NCI-H1694 treated with DMSO at 0.1 percent for 48 hours (cell line): ENCODE measurements around the gene SPOCK1.

Experiments used
- DNase-seq: peaks from one replicate; lab custom pipeline; 2025; lab: John Stamatoyannopoulos, UW

The SPOCK1 gene

DNA sequence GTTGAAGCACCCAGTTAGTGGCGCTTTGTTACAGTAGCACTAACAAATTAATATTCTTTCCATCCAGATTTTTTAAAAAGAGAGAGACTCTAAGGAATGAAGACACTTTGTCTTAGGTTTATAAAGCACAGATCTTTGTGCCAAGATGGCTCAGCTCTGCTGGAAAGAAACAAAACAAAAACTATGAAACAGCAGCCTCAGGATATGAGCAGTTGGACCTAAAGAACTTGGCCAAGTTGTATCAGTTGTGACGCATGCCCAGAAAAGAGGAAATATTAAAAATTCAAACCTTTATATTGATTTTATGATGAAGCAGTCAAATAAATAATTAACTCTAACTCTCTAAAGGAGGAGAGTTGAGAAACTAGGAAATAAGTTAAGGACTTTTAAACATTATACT lies 427.2 kb downstream of the SPOCK1 start:
- DNase-seq, result no peak

- no peak for DNase-seq
Measured at GRCh38 chr5:137071526-137071925, 427.6 kb downstream of the SPOCK1 start.

DNA sequence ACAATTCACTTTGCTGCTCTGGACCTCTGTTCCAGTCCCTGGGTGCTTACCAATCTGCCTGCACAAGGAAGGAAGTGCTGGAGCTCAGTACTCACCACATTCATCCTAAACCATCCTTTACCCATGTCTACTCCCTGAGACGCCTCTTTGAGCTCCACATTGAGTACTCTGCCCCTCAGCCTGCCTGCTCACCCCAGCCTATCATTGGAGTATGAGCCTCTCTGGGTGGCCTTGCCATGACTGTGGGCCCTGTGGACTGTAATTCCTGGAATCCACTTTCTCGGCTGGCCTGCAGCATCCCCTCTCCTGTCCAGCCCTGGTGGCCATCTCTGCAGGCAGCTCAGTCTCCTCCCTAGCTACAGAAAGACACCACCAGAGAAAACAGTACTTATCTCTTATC lies 428.6 kb downstream of the SPOCK1 start:
- DNase-seq, result no peak

GRCh38 chr5:137069358-137069757 lies 429.8 kb downstream of the SPOCK1 start:
- no peak for DNase-seq

GRCh38 chr5:137061382-137061781 lies 437.7 kb downstream of the SPOCK1 start:
- no peak for DNase-seq

DNA sequence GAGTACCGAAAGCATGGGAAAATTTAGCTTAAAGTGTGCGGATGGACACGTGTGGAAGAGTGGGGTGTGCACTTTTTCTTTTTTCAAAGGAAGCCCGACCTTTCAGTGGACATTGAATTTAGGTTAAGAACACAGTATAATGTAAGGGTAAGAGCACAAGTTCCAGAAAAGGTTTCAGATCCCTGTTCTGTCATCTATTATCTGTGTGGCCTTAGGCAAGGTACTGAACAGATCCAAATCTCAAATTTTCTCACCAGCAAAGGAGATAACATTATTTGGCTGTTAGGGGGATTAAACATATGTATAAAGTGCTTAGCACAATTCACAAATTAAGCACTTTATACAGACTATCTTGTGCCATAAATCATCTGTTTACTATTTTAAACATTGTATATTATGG lies 441.0 kb downstream of the SPOCK1 start:
- DNase-seq, result no peak

- DNase-seq, result no peak
Measured at GRCh38 chr5:137056676-137057075, 442.4 kb downstream of the SPOCK1 start.

- no peak for DNase-seq
Measured at GRCh38 chr5:137055271-137055872, 443.8 kb downstream of the SPOCK1 start.

DNA sequence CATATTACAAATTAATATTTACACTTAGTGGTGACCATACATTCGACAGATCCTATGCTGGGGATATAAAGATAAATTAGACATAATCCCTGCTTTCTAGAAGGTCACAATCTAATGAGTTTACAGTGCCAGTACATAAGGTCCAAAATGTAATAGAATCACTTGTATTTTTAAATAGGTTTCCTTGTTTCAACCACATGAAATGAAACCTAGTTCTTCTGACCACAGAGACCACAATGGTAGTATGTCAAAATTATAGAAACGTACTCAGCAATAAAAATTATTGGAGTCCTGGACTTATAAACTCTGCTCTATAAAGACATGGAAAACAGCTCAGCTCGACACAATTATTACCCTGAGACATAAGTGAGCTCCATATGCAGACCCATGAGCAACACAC lies 444.3 kb downstream of the SPOCK1 start:
- DNase-seq, result no peak

- no peak for DNase-seq
Measured at GRCh38 chr5:137054335-137054734, 444.8 kb downstream of the SPOCK1 start.

GRCh38 chr5:137051161-137051560 lies 448.0 kb downstream of the SPOCK1 start:
- DNase-seq, result no peak

- no peak for DNase-seq
Measured at GRCh38 chr5:137040641-137041340, 458.3 kb downstream of the SPOCK1 start.

- peak; percentile 35 for DNase-seq
Measured at GRCh38 chr5:137040024-137040423, 459.1 kb downstream of the SPOCK1 start.

DNA sequence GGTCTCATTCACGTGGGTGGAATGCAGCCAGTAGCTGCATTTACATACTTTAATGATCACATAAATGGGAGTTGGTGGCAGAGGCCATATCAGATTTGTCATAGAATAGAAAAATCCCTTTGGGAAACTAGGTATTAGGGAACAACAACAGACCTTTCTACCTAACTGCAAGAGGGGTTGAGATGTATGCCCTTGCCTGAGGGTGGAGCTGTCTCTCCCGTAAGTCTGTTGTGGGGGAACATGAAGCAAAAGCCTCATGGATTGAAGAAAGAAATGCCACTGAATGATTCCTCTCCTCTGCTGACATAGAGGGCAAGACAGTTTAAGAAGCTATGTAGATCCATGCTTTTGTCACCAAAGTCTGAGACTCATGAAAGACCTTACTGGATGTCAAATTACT lies 461.3 kb downstream of the SPOCK1 start:
- no peak for DNase-seq

GRCh38 chr5:137036640-137037039 lies 462.5 kb downstream of the SPOCK1 start:
- DNase-seq, result no peak

DNA sequence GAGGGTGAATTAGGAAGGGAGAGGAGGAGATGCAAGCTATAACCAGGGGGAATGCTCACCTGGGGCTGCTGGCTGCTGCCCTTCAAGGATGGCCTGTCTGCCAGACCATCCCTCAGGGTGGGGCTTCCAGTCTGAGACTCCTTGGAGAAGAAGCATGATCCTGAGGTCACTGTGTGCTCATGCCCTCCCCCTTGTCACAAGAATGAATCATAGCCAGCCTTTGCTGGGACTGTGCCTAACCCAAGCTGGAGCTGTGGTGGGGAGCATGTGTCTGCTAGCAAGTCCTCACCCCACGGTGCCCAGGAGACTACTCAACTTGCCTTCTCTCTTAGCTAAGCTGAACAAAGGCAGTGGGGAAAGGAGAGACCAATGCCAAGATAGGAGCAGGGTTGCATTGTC lies 463.6 kb downstream of the SPOCK1 start:
- no peak for DNase-seq

GRCh38 chr5:137034764-137035479 lies 464.2 kb downstream of the SPOCK1 start:
- no peak for DNase-seq

DNA sequence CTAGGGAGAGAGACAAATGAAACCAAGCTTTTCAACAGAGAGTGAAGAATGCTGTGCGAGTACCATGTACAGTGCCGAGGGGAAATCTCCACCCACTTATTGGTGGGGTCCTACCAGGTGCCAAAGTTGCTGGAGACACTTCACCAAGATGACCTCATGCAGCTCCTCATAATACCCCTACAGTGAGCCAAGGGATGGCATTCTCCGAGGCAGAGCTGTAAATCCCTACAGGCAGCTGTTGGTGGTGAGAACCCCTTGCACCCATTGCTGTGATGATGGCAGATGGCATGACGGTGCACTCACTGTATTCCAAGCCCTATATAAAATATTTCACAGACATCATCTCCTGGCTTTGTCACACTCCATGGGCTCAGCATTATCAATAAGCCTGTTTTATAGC lies 464.9 kb downstream of the SPOCK1 start:
- DNase-seq, result no peak

DNA sequence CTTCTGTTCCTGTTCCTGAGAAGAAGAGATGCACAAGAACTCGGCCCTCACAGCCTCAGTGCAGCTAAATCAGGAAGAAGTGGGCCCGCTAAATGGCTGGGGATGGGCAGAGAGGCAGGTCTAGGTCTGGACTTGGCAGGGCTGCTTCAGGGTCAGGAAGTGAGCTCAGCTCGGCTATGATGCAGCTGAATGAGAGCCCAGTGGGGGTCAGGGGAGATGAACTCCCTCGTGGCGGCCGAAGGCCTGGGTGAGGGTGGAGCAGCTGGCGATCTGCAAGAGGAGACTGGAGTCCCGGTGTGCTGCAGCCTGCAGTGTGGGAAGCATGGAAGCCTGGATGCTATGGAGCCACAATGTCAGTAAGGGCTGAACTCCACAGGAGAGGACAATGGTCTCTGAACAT lies 466.2 kb downstream of the SPOCK1 start:
- DNase-seq, result no peak

DNA sequence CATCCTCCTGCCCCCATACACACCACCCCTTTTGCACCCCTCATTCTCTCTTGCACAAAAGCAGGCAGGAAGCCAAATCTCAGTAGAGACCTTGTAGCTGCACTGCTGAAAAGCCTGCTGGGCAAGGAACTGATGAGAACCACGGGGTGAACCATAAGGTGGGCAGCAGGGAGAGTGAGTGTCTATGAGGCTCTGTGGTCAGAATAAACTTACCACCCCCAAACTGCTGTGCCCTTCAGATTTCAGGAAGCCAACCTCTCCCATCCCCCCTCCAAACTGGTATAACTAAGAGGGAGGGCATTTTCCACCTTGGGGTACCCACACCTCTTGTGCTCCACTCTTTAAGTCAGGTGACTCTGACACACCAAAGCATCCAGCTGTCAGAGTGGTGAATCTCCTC lies 471.4 kb downstream of the SPOCK1 start:
- no peak for DNase-seq

DNA sequence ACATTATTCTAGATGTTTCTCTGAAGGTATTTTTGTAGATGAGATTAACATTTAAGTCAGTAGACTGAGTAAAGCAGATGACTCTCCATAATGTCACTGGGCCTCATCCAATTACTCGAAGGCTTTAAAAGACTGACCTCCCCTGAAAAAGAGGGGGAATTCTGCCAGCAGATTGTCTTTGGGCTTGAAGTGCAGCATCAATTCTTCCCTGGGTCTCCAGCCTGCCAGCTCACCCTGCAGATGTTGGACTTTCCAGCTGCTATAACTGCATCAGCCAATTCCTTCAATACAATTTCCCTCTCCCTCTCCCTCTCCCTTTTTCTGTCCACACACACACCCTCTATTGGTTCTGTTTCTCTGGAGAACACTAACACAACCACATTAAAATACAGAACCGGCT lies 472.8 kb downstream of the SPOCK1 start:
- DNase-seq, result no peak

DNA sequence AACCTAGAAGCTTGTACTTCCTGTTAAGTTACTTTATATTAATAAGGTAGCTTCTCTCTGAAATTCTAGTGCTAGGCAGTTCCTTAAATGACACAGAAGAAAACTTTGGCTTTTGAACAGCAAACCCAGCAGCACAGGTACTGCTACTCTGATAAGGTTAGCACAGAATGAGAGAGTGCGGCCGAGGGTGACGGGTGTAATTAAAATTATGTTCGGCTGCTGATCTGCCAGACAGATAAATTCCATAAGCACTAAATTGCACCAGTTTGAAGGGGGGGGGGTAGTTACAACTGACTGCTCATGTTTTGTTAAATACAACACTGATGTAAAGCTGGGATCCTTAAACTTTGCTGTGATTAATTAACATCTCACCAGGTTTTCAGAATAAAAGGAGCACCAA lies 475.1 kb downstream of the SPOCK1 start:
- no peak for DNase-seq

- DNase-seq, result no peak
Measured at GRCh38 chr5:137023371-137023770, 475.8 kb downstream of the SPOCK1 start.
